AG08396 (cell line): ENCODE data around the gene AATK.

Experiments
- DNase-seq: peaks from one replicate; pipeline ENCODE4 v3.0.0; 2012; ENCODE audit warnings: low spot score, mixed read lengths

AATK gene

GRCh38 chr17:81142301-81143199, 23.5 kb downstream of the AATK start:
- peak; percentile 90 for DNase-seq

GRCh38 chr17:81140695-81141094, 25.3 kb downstream of the AATK start:
- no peak for DNase-seq

- DNase-seq = no peak
Measured at GRCh38 chr17:81140018-81140417, 26.0 kb downstream of the AATK start.

DNA sequence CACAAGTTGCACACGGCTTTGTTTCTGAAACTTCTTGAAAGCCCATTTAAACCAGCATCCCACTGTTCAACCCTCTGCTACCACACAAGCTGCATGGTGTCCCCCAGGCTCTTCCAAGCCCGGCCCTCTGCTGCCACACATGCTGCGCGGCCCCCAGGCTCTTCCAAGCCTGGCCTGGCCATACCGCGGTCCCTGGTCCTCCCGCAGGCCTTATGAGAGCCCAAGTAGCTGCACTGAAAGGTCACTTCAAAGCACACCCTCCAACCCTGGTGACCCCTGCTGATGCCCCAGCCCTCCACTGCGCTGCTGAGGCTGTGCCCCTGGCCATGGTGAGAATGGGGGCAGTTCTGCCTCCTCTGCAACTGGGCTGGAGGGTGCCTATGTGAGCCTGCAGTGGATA, 26.6 kb downstream of the AATK start:
- no peak for DNase-seq

DNA sequence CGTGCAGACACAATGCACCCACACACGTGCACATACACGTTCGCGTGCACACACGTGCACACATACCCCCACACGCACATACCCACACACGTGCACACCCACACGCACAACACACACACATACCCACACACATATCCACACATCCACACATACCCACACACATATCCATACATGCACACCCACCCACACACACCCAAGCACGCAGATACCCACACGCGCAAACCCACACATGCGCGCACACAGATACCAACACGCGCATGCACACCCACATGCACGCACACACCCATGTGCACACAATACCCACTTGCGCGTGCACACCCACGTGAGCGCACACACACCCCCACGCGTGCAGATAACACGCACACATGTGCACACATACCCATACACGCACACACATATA, 27.5 kb downstream of the AATK start:
- no peak for DNase-seq

- no peak for DNase-seq
Measured at GRCh38 chr17:81138083-81138482, 27.9 kb downstream of the AATK start.

DNA sequence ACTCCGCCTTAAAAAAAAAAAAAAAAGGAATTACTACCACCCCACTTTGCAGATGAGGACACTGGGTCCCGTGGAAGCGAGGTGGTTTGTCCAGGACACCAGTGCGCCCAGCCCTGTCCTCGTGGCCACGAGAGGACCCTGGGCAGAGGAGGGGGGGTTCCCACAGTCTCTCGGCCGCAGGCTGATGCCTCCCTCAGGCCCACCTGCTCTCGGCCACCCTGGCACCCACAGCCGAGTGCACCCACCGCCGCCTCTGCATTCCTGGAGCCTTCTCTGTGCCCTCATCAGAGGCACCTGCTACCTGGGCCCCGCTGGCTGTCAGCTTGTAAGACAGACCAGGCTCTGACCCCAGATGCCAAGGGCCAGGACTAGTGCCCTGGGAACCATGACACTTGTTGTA, 28.8 kb downstream of the AATK start:
- no peak for DNase-seq

DNA sequence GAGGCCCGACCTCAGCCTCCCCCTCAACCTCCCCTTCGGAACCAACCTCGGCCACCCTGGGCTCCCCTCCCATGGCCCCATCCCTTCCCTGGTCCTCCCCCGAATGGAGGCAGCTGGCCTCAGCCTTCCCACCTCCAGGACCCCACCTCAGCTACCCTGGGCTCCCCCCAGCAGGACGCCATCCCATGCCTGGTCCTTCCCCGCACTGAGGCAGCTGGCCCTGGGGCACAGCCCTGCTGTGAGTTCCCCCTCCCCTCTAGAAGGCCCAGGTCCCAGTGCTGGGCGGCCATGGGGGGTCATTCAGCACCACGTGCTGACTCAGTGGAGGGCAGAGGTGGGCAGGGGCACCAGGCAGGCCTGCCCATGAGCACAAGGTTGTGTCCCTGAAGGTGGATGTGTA, 29.7 kb downstream of the AATK start:
- no peak for DNase-seq

GRCh38 chr17:81135505-81136278, 30.3 kb downstream of the AATK start:
- DNase-seq = no peak

DNA sequence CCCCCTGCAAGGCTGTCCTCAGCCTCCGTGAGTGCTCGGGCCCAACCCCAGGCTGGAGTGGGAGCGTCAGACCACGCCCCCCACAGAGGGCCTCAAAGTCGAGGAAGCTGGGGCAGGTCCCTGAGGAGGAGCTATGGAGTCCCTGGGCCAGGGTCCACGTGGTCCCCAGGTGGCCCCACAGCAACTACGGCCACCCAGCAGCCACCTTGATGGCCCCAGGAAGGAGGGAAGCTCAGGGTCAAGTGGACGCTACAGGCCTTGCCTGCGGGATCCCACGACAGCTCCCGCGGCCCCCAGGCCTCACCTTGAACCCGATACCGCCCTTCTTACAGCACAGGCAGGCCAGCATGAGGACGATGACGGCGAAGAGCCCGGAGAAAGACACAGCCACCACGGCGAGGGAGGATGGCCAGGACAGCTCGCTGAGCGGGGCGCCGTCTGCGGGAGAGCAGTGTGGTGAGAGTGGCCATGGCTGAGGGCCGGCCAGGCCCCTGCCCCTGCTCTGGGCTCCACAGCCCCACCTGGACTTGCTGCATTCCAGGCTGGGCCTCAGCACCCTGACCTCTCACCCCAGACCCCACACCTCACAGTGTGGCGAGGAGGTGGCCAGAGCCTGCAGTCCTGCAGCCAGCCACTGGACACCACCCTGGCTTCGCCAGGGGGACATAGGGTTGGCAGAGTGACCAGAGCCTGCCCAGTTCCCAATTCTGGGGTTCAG, 31.8 kb downstream of the AATK start:
- DNase-seq = no peak

GRCh38 chr17:81132770-81133723, 33.0 kb downstream of the AATK start:
- no peak for DNase-seq

GRCh38 chr17:81132197-81132540, 33.9 kb downstream of the AATK start:
- no peak for DNase-seq

DNA sequence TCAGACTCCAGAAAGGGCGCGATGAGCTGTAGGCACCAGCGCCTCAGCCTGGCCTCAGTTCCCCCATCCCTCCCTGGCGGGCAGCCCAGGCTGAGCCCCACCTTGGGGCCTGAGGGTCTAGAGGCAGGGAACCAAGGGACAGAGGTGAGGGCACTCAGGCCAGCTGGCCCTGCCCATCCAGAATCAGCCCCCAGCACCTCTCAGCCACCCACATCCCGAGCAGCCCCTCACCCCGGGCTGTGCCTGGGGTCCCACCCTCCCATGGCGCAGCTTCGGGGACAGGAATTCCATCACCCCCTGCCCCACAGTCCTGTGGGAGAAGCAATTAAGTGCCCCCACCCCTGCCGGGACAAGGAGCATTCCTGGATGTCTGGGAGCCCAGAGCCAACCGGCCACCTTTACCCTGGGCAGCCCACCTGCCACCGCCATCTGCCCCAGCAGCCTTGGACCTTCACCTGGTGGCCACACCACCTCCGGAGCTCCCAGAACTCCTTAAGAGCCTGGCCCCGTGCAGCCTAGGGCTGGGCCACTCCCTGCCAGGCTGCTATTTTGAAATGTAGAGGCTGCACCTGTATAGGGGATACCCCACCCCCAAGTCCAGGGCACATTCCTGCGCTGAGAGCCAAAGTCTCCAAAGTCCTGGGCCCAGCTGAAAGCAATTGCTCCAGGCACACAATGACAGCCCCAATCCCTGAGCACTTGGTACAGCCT, 34.4 kb downstream of the AATK start:
- no peak for DNase-seq

GRCh38 chr17:81130385-81131361, 35.3 kb downstream of the AATK start:
- DNase-seq = no peak

DNA sequence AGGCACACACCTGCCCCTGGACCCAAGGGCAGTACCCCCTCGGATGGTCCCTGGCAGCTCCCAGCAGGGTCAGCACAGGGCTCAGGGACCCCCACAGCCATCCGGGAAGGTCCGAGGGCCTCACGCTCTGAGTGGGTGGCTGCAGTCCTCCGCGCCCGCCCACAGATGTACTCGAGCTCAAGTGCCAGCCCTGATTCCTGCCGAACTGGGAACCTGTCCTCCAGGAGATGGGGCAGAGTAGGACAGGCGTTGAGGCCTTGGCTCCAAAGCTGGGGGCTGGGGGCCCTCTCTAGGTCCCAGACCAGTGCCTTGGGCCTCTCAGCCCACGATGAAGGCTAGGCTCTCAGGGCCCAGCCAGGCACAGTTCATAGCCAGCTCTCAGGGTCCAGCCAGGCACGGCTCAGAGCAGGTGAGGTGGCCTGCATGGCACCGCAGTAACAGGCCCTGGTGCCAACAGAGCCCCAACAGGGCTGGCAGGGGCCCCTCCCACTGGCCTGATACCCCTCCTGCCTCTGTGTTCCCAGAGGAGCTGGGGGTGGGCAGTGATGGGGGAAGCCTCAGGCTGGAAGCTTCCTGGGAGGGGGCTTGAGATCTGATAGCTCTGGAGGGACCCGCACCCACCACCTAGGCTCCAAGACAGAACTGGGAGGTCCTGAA, 36.2 kb downstream of the AATK start:
- DNase-seq = no peak

DNA sequence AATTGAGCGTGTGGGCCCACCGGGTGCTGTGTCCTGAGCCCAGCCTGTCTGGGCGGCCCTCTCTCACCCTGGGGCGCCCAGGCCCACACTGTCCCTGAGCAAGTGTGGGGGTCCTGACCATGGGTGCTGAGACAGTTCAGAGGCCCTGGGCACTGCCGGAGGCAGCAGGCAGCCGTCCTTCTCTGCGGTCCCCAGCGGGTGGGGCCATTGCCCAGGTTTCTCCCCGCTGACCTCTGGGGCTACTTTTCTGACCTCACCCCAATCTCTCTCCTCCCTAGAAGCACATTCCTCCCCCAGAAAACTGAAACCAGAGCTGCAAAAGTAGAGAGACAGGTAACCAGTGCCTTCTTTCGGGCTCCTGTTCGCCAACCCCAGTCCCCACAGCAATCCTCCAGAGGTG, 36.7 kb downstream of the AATK start:
- DNase-seq = no peak

- no peak for DNase-seq
Measured at GRCh38 chr17:81128774-81129173, 37.2 kb downstream of the AATK start.

DNA sequence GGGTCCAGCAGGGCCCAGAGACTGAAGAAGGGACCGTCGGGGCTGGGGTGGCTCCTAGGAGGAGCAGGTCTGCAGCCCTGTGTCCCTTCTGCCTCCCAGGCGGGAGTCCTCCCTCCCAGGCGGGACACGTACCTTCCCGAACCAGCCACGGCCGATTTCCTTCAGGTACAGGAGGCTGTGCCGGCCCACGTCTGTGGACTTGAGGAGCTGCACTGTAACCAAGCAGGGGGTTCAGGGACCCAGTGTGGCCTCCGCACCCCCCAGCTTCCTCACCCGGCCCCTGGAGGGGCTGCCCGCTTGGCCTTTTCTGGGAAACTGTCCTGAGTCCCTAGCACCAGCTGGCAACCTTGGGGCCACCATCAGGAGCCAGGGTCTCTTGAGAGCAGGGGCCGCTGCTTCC, 37.7 kb downstream of the AATK start:
- no peak for DNase-seq

DNA sequence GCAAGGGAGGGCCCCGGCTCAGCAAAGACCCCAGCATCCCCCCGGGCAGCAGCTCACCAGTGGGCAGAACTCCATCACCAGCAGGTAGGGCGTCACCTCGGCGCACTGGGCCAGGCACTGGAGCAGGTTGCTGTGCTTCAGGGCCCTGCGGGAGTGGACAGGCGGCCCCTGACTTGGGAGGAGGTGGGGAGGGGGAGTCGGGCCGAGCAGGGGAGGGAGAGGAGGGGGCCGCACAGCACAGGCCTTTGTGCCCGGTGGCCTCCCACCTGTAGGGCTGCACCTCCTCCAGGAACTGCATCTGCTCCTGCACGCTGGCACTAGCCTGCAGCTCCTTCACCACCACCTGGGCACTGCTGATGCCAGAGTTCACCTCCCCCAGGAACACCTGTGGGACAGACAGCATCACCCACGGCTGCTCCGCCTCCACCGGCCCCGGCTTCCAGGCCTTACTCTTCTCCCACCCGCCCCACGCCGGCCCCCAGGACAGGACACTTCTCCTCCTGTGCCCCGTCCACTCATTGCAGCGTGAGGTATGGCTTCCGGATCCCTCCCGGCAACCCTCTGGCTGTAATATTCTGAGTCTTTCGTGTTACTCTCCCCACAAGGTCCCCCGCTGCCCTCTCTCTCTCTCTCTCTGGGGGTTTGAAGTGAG, 38.4 kb downstream of the AATK start:
- no peak for DNase-seq
